ENCODE measurements around the gene DCC. TPM values are rescaled to one million over a fixed set of nuclear protein-coding genes. Genes with fewer than 3 reads are reported as not detected.

Gene DCC
- total RNA-seq, 3 donors from 2014 or later (not counting 1 experiment from before 2014, with no cell fraction given), result not detected

GRCh38 chr18:53115876-53116585 is 776.0 kb downstream of the DCC start:
- peaks cover 11% of the 10 kb centered on the region in 2 donors for H3K9me3 Mint-ChIP-seq
- Histone ChIP-seq H3K36me3 (ENCODE audit: control insufficient read depth, insufficient read depth, low read length) (no peaks in the 10 kb centered on the region), H3K9me3 (ENCODE audit: control insufficient read depth, insufficient read depth, low read length) (no peaks in the 10 kb centered on the region), H3K4me1 (ENCODE audit: control insufficient read depth, insufficient read depth, low read length) (no peaks in the 10 kb centered on the region), H3K27me3 (ENCODE audit: control insufficient read depth, insufficient read depth, low read length) (no peaks in the 10 kb centered on the region), H3K27ac (ENCODE audit: low read length) (no peak overlapping the region), H3K4me3 (ENCODE audit: low read length) (no peak overlapping the region)
- no peak overlapping the region for H3K27ac Mint-ChIP-seq
- intact Hi-C loops (cut with micrococcal nuclease), result no loop called here
- ATAC-seq (no peak), DNase-seq (no peak)
- WGBS (ENCODE audit: insufficient coverage), result 82% methylated on average over 9 of the region's 10 CpGs
- no peaks in the 10 kb centered on the region for H3K27me3 Mint-ChIP-seq (ENCODE audit: low read depth in 2 of 2)
- H3K36me3 Mint-ChIP-seq, result no peaks in the 10 kb centered on the region
- TF ChIP-seq CTCF (IDR thresholded peaks at IDR 0.05), result no peak
- H3K4me1 Mint-ChIP-seq, result no peaks in the 10 kb centered on the region
- no peak overlapping the region for H3K4me3 Mint-ChIP-seq

GRCh38 chr18:53117851-53118250 is 777.9 kb downstream of the DCC start:
- no peak for DNase-seq
- H3K27me3 Mint-ChIP-seq (ENCODE audit: low read depth in 2 of 2), result no peaks in the 10 kb centered on the region
- no peak overlapping the region for H3K27ac Mint-ChIP-seq
- no peak for ATAC-seq
- Histone ChIP-seq H3K4me3 (ENCODE audit: low read length) (no peak overlapping the region), H3K9me3 (ENCODE audit: control insufficient read depth, insufficient read depth, low read length) (no peaks in the 10 kb centered on the region), H3K27ac (ENCODE audit: low read length) (no peak overlapping the region), H3K27me3 (ENCODE audit: control insufficient read depth, insufficient read depth, low read length) (no peaks in the 10 kb centered on the region), H3K36me3 (ENCODE audit: control insufficient read depth, insufficient read depth, low read length) (no peaks in the 10 kb centered on the region), H3K4me1 (ENCODE audit: control insufficient read depth, insufficient read depth, low read length) (no peaks in the 10 kb centered on the region)
- no peak for TF ChIP-seq CTCF (IDR thresholded peaks at IDR 0.05)
- H3K4me1 Mint-ChIP-seq, result no peaks in the 10 kb centered on the region
- peaks cover 10 to 11% of the 10 kb centered on the region in 2 donors for H3K9me3 Mint-ChIP-seq
- WGBS (ENCODE audit: insufficient coverage), result 86% methylated on average over 3 of the region's 3 CpGs
- no peaks in the 10 kb centered on the region for H3K36me3 Mint-ChIP-seq
- intact Hi-C loops (cut with micrococcal nuclease), result no loop called here
- H3K4me3 Mint-ChIP-seq, result no peak overlapping the region

- Mint-ChIP-seq H3K4me3 (no peak overlapping the region), H3K4me1 (no peaks in the 10 kb centered on the region), H3K27me3 (ENCODE audit: low read depth in 2 of 2) (no peaks in the 10 kb centered on the region), H3K27ac (no peak overlapping the region), H3K9me3 (peaks cover 14 to 15% of the 10 kb centered on the region in 2 donors), H3K36me3 (no peaks in the 10 kb centered on the region)
- Histone ChIP-seq H3K36me3 (ENCODE audit: control insufficient read depth, insufficient read depth, low read length) (no peaks in the 10 kb centered on the region), H3K4me1 (ENCODE audit: control insufficient read depth, insufficient read depth, low read length) (no peaks in the 10 kb centered on the region), H3K27me3 (ENCODE audit: control insufficient read depth, insufficient read depth, low read length) (no peaks in the 10 kb centered on the region), H3K9me3 (ENCODE audit: control insufficient read depth, insufficient read depth, low read length) (no peaks in the 10 kb centered on the region), H3K27ac (ENCODE audit: low read length) (no peak overlapping the region), H3K4me3 (ENCODE audit: low read length) (no peak overlapping the region)
- 71% methylated on average over 1 of the region's 1 CpG for WGBS (ENCODE audit: insufficient coverage)
- intact Hi-C loops (cut with micrococcal nuclease), result no loop called here
- ATAC-seq (no peak), DNase-seq (no peak)
- TF ChIP-seq CTCF (IDR thresholded peaks at IDR 0.05), result no peak
Observed at GRCh38 chr18:53126210-53126609, 786.2 kb downstream of the DCC start.

- DNase-seq (no peak), ATAC-seq (no peak)
- no peaks in the 10 kb centered on the region for H3K9me3 ChIP-seq (ENCODE audit: control insufficient read depth, insufficient read depth, low read length)
- no peaks in the 10 kb centered on the region for H3K27me3 ChIP-seq (ENCODE audit: control insufficient read depth, insufficient read depth, low read length)
- whole genome bisulfite sequencing (ENCODE audit: insufficient coverage), result no CpG with 5 or more reads among the region's 1 CpG
- Mint-ChIP-seq H3K27ac (no peak overlapping the region), H3K27me3 (ENCODE audit: low read depth in 2 of 2) (no peaks in the 10 kb centered on the region), H3K9me3 (peaks cover 7 to 11% of the 10 kb centered on the region in 2 donors), H3K4me1 (no peaks in the 10 kb centered on the region), H3K4me3 (no peak overlapping the region), H3K36me3 (no peaks in the 10 kb centered on the region)
- intact Hi-C loops (cut with micrococcal nuclease), result no loop called here
- H3K4me1 ChIP-seq (ENCODE audit: control insufficient read depth, insufficient read depth, low read length), result no peaks in the 10 kb centered on the region
- no peak overlapping the region for H3K4me3 ChIP-seq (ENCODE audit: low read length)
- no peaks in the 10 kb centered on the region for H3K36me3 ChIP-seq (ENCODE audit: control insufficient read depth, insufficient read depth, low read length)
- H3K27ac ChIP-seq (ENCODE audit: low read length), result no peak overlapping the region
- no peak for TF ChIP-seq CTCF (IDR thresholded peaks at IDR 0.05)
Observed at GRCh38 chr18:53131001-53131400, 791.0 kb downstream of the DCC start.
